ENCODE results near the gene PABPC1L.

PABPC1L gene

DNA sequence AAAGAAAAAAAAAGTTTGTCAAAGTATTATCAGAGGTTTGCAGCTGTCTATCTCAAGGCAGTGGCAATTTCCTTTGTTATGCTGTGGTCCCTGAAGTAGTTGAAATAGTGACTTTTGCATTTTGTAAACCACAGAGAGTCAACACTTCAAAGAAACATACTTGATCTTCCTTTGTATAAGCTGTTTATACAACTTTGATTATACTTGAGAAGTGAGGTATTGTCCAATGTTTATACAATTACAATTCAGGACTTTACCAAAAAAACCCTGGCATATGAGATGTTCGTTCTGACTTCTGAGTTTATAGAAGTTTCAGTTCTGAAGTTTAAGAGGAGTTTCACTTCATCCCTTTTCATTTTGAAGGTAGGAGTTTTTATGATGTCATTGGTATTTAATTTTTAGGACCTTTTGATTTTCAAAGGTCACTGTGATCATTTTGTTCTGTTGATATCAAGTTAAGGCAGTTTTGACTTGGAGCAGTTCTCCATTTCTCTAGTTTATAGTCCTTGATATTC lies 60.4 kb downstream of the PABPC1L start:
- no peak for DNase-seq

DNA sequence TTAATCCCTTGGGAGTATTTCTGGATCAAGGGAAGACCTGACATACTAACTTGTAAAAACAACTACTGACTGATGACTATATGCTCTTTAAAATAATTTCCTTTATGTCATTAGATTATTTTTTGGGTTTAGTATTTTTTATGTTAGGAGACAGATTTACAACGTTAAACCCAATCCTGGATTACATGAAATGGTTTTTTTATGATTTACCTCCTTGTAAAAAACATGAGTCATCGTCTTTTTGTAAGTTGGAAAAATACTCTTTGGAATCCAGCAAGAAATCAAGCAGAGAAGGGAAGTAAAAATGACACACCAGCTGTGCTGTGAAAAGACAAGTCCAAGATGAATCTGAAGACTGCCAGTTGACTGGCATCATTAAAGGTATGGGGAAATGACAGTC lies 63.2 kb downstream of the PABPC1L start:
- DNase-seq = no peak

DNA sequence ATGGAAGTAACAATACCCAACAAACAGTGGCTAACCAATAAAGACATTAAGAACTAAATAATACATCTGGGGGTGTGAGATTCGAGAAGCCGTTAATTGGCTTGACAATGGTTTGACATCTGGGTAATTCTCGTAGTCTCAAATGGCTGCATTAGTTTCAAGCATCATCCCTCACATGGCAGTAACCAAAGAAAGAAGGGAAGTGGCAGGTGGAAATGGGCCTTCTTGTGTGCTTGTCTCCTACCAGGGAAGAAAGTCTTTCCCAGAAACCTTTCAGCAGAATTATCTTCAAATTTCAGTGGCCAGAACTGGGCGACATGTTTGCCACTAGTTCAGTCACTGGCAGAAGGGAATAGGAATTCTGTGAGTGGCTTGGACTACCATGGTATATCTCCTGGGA lies 66.8 kb downstream of the PABPC1L start:
- DNase-seq = no peak

DNA sequence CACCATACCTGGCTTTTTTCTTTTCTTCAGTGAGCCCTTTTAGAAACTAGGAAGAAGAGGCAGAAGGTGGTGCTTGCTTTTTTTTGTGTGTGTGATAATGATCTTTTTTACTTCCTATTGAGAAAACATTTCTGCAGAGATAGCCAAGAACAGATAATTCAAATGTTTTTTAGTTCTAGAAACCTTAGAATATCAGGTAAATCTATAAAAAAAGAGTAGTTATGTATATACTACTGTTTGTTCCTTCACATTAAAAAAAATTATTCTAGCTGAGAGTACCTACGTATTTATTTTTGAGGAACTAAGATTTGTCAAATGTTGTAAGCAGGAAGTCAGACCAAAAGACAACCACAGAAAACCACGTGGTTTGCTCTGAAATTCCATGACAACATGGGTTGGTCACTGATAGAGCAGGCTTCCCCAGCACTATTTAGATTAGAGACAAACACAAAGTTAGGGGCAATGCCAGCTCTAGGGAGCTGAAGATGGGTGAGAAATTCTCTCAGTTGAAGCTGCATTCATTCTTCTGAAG lies 69.3 kb downstream of the PABPC1L start:
- no peak for DNase-seq

DNA sequence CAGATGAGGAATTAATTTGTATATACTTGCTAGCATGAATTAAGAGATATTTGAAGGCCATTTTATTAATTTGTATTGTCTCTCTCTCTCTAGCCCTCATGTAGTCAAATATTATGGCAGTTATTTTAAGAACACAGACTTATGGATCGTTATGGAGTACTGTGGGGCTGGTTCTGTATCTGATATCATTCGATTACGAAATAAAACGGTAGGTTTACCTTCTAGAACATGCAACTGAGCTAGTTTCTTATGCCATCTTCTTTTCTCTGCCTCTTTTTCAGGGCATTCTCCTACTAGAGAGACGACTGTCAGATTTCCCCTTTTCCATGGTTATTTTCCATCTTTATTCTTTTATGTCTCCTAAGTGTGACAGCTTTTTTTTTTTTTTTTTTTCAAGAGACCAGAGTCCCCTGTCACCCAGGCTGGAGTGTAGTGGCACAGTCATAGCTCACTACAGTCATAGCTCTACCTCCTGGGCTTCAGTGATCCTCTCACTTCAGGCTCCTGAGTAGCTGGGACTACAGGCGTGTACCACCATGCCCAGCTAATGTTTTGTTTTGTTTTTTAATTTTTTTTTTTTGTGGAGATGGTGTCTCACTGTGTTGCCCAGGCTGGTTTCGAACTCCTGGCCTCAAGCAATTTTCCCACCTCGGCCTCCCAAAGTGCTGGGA lies 72.0 kb downstream of the PABPC1L start:
- no peak for DNase-seq

DNA sequence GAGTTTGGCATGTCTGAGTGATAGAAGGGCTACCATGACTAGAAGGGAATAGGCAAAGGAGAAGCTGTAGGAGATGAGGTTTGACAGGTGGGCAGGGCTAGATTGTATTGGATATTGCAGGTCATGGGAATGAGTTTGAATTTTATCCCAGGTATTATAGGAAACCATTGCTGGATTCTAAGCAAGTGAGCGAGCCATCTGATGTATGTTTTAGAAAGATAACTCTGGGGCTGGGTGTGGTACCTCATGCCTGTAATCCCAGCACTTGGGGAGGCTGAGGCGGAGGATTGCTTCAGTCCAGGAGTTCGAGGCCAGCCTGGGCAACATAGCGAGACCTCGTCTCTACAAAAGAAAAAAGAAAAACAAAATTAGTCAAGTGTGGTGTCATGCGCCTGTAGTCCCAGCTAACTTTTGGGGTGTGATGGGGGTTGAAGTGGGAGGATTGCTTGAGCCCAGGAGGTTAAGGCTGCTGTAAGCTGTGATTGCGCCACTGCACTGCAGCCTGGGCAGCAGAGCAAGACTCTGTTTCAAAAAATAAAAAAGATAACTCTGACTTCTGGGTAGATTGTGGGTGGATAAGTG lies 73.3 kb downstream of the PABPC1L start:
- no peak for DNase-seq

DNA sequence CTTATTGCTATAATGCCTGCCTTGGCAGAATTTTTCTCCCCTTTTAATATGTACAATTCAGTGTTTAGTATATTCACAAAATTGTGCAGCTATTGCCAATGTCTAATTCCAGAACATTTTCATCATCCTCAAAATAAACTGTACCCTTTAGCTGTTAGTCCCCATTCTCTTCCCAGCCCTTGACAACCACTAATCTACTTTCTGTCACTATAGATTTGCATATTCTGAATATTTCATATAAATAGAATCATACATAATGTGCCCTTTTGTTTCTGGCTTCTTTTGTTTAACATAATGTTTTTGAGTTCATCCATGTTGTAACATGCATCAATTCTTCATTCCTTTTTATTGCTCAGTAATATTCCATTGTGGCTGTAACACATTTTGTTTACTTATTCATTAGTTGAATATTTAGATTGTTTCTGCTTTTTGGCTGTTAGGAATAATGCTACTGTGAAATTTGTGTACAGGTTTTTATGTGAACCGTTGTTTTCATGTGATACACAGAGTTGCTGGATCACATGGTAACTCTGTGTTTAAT lies 78.8 kb downstream of the PABPC1L start:
- DNase-seq = no peak
